Measurements from ENCODE around the gene STAG2. TPM values are rescaled to one million over a fixed set of nuclear protein-coding genes. Genes with fewer than 3 reads are reported as not detected.

The STAG2 gene
- total RNA-seq, 1 experiment from 2014 or later = 66.3 TPM

GRCh38 chrX:124010157-124010556, 48.7 kb downstream of the STAG2 start (continued):
- no peak for TF ChIP-seq POLR2AphosphoS5 (IDR thresholded peaks at IDR 0.05; ENCODE audit: low read depth, low read length)
- no peak for TF ChIP-seq EZH2phosphoT487 (IDR thresholded peaks at IDR 0.05; ENCODE audit: borderline replicate concordance)
- TF ChIP-seq SIN3A (IDR thresholded peaks at IDR 0.05; ENCODE audit: low read depth) = no peak
- TF ChIP-seq SRF (IDR thresholded peaks at IDR 0.05; ENCODE audit: low read depth) = no peak

GRCh38 chrX:124010566-124010965, 49.1 kb downstream of the STAG2 start:
- Histone ChIP-seq H3K27ac (ENCODE audit: low read depth, low read length) (no peak overlapping the region), H3K4me1 (ENCODE audit: control insufficient read depth in 1 of 2, insufficient read depth in 2 of 2, low read length in 2 of 2) (no peaks in the 10 kb centered on the region), H3K4me3 (replicated peaks in 1 of 2; ENCODE audit: low read depth in 1 of 2, low read length in 2 of 2) (no peak overlapping the region), H3K9me2 (ENCODE audit: insufficient read depth) (no peaks in the 10 kb centered on the region), H3K27me3 (ENCODE audit: insufficient read depth, low read length) (no peaks in the 10 kb centered on the region), H2AFZ (ENCODE audit: low read depth, low read length, poor library complexity, severe bottlenecking) (no peak overlapping the region), H3K9ac (ENCODE audit: low read length) (no peak overlapping the region), H3K79me2 (ENCODE audit: insufficient read depth, low read length) (peaks cover 78% of the 10 kb centered on the region), H3K36me3 (ENCODE audit: control insufficient read depth in 1 of 2, insufficient read depth in 2 of 2, low read length in 2 of 2) (no peaks in the 10 kb centered on the region), H3K9me3 (ENCODE audit: control insufficient read depth in 1 of 2, insufficient read depth in 1 of 2, low read depth in 1 of 2, low read length in 2 of 2) (no peaks in the 10 kb centered on the region), H4K20me1 (ENCODE audit: insufficient read depth) (no peaks in the 10 kb centered on the region), H3K4me2 (ENCODE audit: low read length) (no peak overlapping the region)
- intact Hi-C loops (cut with micrococcal nuclease) = no loop called here
- ATAC-seq = no peak
- BruUV-seq (replicated peaks) = no TSS peak
- CTCF ChIA-PET = no interaction called here
- POLR2A ChIA-PET = no interaction called here
- RAD21 ChIA-PET (ENCODE audit: low non-redundant PET in 1 of 2, low total read pairs in 2 of 2, uncharacterized antibody in 2 of 2, unreplicated experiment in 2 of 2) = no interaction called here
- no peak for TF ChIP-seq JUND (IDR thresholded peaks at IDR 0.05)
- TF ChIP-seq ATF3 (IDR thresholded peaks at IDR 0.05) = no peak
- no peak for TF ChIP-seq MAX (IDR thresholded peaks at IDR 0.05)
- TF ChIP-seq CBX3 (IDR thresholded peaks at IDR 0.05; ENCODE audit: low read depth) = no peak
- no peak for TF ChIP-seq REST (IDR thresholded peaks at IDR 0.05; ENCODE audit: low read depth)
- TF ChIP-seq POLR2A (IDR thresholded peaks at IDR 0.05; ENCODE audit: borderline replicate concordance, extremely low read depth, insufficient read depth, insufficient read length) = no peak
- TF ChIP-seq ELF1 (IDR thresholded peaks at IDR 0.05; ENCODE audit: borderline replicate concordance, low read depth) = no peak
- TF ChIP-seq POLR2AphosphoS5 (IDR thresholded peaks at IDR 0.05; ENCODE audit: low read depth, low read length) = no peak
- no peak for DNase-seq (ENCODE audit: low read depth, low spot score)

Data from HCT116 (cell line).